ENCODE data around the gene DHRSX.

Gene DHRSX

GRCh38 chrX:2486476-2487133 is 14.2 kb downstream of the DHRSX start:
- peaks cover 12% of the 10 kb centered on the region for H3K79me1 ChIP-seq (ENCODE audit: low read depth, low read length)
- H3K14ac ChIP-seq (ENCODE audit: low read length), result no peak overlapping the region
- H4K8ac ChIP-seq (ENCODE audit: low read depth, low read length), result no peak overlapping the region
- H3K27me3 ChIP-seq (ENCODE audit: control insufficient read depth in 3 of 3, insufficient read depth in 3 of 3, low read depth in 1 of 3, low read length in 3 of 3), result no peaks in the 10 kb centered on the region
- WGBS, 2 donors (ENCODE audit: extremely low coverage in 2 of 2, insufficient read length in 2 of 2, insufficient replicate concordance in 1 of 2), result no CpG with 5 or more reads among the region's 29 CpGs
- peaks cover 0 to 3% of the 10 kb centered on the region in 2 donors for H3K9me3 ChIP-seq (replicated peaks in 1 of 2; ENCODE audit: control insufficient read depth in 2 of 2, insufficient read depth in 1 of 2, low read depth in 1 of 2, low read length in 2 of 2)
- peaks cover 30 to 70% of the 10 kb centered on the region in 2 donors for H3K36me3 ChIP-seq (replicated peaks in 1 of 2; ENCODE audit: control insufficient read depth in 2 of 2, insufficient read depth in 2 of 2, low read length in 2 of 2)
- H3K4me3 ChIP-seq (ENCODE audit: low read length in 2 of 2), result no peak overlapping the region
- no peak overlapping the region for H3K4ac ChIP-seq (ENCODE audit: low read length)
- H3K9ac ChIP-seq (ENCODE audit: low read depth, low read length, poor library complexity), result peak overlapping the region; percentile 27
- H2BK15ac ChIP-seq (ENCODE audit: low read length), result no peak overlapping the region
- H3K18ac ChIP-seq (ENCODE audit: low read length), result no peak overlapping the region
- no peak overlapping the region for H2BK12ac ChIP-seq (ENCODE audit: low read length)
- H4K91ac ChIP-seq (ENCODE audit: low read depth, low read length, poor library complexity), result no peak overlapping the region
- H3K23ac ChIP-seq (ENCODE audit: low read depth, low read length, poor library complexity), result no peak overlapping the region
- no peak overlapping the region for H2BK120ac ChIP-seq (ENCODE audit: low read depth, low read length)
- peaks cover 0 to 13% of the 10 kb centered on the region in 2 donors for H3K4me1 ChIP-seq (ENCODE audit: control insufficient read depth in 2 of 2, insufficient read depth in 1 of 2, low read depth in 1 of 2, low read length in 2 of 2)
- no peak overlapping the region for H2BK5ac ChIP-seq (ENCODE audit: low read length)
- no peak for DNase-seq (ENCODE audit: low spot score)
- H3K4me2 ChIP-seq (ENCODE audit: insufficient read depth, low read length, poor library complexity, severe bottlenecking), result no peak overlapping the region
- H2AK5ac ChIP-seq (ENCODE audit: low read depth, low read length), result no peak overlapping the region
- no peak overlapping the region for H3K27ac ChIP-seq (replicated peaks; ENCODE audit: low read length)
- H2AFZ ChIP-seq (ENCODE audit: low read length), result no peak overlapping the region

- WGBS, 2 donors (ENCODE audit: extremely low coverage in 2 of 2, insufficient read length in 2 of 2, insufficient replicate concordance in 1 of 2), result 100% methylated on average over 1 of the region's 10 CpGs; no CpG with 5 or more reads in 1 of the 2 donors
Observed at GRCh38 chrX:2485789-2486345, 14.9 kb downstream of the DHRSX start.

DNA sequence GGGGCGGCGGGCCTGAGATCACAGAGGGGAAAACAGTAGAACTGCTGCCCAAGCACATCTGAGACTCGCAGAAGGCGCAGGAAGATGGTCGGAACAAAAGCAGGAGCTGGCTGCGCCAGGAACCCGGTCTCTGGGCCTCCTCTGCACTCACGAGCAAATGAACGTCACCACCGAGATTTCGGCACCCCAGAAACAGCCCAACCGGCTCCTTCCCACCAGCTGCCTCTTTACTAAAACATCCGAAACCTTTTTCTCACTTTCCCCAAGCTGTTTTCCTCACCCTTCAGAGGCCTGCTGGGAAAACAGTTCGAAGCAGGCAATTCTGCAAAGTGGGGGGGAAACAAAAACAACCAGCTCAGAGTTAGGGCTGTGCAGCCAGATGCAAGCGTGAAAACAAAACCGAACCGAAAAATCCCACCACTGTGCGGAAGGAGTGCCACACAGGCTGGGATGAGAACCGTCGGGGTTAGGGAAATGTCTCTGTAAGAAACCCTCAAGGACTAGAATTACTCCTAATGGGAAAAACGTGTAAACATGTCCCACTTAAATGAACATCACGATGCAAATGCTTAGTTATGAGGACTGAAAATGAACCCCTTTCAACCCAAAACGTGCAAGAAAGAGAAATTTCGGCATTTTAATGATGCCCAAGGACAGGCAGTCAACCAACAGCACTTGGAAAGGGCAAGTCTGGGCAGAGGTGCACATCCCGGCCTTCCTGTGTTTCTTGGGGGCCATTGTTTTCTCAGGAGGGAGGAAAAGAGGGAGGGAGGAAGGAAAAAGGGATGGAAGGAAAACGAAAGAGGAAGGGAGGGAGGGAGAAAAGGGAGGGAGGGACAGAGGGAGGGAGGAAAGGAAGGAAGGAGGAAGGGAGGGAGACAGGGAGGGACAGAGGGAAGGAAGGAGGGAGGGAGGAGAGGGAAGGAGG is 15.8 kb downstream of the DHRSX start:
- Histone ChIP-seq H3K23ac (ENCODE audit: low read depth, low read length, poor library complexity) (no peak overlapping the region), H3K27me3 (ENCODE audit: control insufficient read depth in 3 of 3, insufficient read depth in 3 of 3, low read depth in 1 of 3, low read length in 3 of 3) (no peaks in the 10 kb centered on the region), H3K4ac (ENCODE audit: low read length) (no peak overlapping the region), H2BK120ac (ENCODE audit: low read depth, low read length) (no peak overlapping the region), H3K27ac (replicated peaks; ENCODE audit: low read length) (peak overlapping the region; percentile 69), H2BK5ac (ENCODE audit: low read length) (no peak overlapping the region), H3K4me2 (ENCODE audit: insufficient read depth, low read length, poor library complexity, severe bottlenecking) (no peak overlapping the region), H3K36me3 (replicated peaks in 1 of 2; ENCODE audit: control insufficient read depth in 2 of 2, insufficient read depth in 2 of 2, low read length in 2 of 2) (peaks cover 24 to 55% of the 10 kb centered on the region in 2 donors), H2AK5ac (ENCODE audit: low read depth, low read length) (peak overlapping the region; percentile 4), H4K91ac (ENCODE audit: low read depth, low read length, poor library complexity) (no peak overlapping the region), H3K4me1 (ENCODE audit: control insufficient read depth in 2 of 2, insufficient read depth in 1 of 2, low read depth in 1 of 2, low read length in 2 of 2) (peaks cover 0 to 13% of the 10 kb centered on the region in 2 donors), H2BK12ac (ENCODE audit: low read length) (no peak overlapping the region), H3K9me3 (replicated peaks in 1 of 2; ENCODE audit: control insufficient read depth in 2 of 2, insufficient read depth in 1 of 2, low read depth in 1 of 2, low read length in 2 of 2) (peaks cover 0 to 3% of the 10 kb centered on the region in 2 donors), H3K4me3 (ENCODE audit: low read length in 2 of 2) (no peak overlapping the region), H3K18ac (ENCODE audit: low read length) (peak overlapping the region; percentile 76), H2BK15ac (ENCODE audit: low read length) (no peak overlapping the region), H4K8ac (ENCODE audit: low read depth, low read length) (no peak overlapping the region), H2AFZ (ENCODE audit: low read length) (no peak overlapping the region), H3K14ac (ENCODE audit: low read length) (no peak overlapping the region), H3K79me1 (ENCODE audit: low read depth, low read length) (peaks cover 9% of the 10 kb centered on the region), H3K9ac (ENCODE audit: low read depth, low read length, poor library complexity) (no peak overlapping the region)
- no CpG with 5 or more reads among the region's 26 CpGs for WGBS, 2 donors (ENCODE audit: extremely low coverage in 2 of 2, insufficient read length in 2 of 2, insufficient replicate concordance in 1 of 2)
- DNase-seq (ENCODE audit: low spot score), result no peak

More at GRCh38 chrX:2485789-2486345, 14.9 kb downstream of the DHRSX start:
- Histone ChIP-seq H2BK5ac (ENCODE audit: low read length) (no peak overlapping the region), H3K9me3 (replicated peaks in 1 of 2; ENCODE audit: control insufficient read depth in 2 of 2, insufficient read depth in 1 of 2, low read depth in 1 of 2, low read length in 2 of 2) (peaks cover 0 to 3% of the 10 kb centered on the region in 2 donors), H2BK15ac (ENCODE audit: low read length) (no peak overlapping the region), H4K91ac (ENCODE audit: low read depth, low read length, poor library complexity) (no peak overlapping the region), H2AK5ac (ENCODE audit: low read depth, low read length) (no peak overlapping the region), H3K36me3 (replicated peaks in 1 of 2; ENCODE audit: control insufficient read depth in 2 of 2, insufficient read depth in 2 of 2, low read length in 2 of 2) (peaks cover 30 to 63% of the 10 kb centered on the region in 2 donors), H3K14ac (ENCODE audit: low read length) (no peak overlapping the region), H2AFZ (ENCODE audit: low read length) (no peak overlapping the region), H2BK120ac (ENCODE audit: low read depth, low read length) (no peak overlapping the region), H3K4me3 (ENCODE audit: low read length in 2 of 2) (no peak overlapping the region), H3K9ac (ENCODE audit: low read depth, low read length, poor library complexity) (no peak overlapping the region), H2BK12ac (ENCODE audit: low read length) (no peak overlapping the region), H3K23ac (ENCODE audit: low read depth, low read length, poor library complexity) (no peak overlapping the region), H4K8ac (ENCODE audit: low read depth, low read length) (no peak overlapping the region), H3K4me1 (ENCODE audit: control insufficient read depth in 2 of 2, insufficient read depth in 1 of 2, low read depth in 1 of 2, low read length in 2 of 2) (peaks cover 0 to 13% of the 10 kb centered on the region in 2 donors), H3K79me1 (ENCODE audit: low read depth, low read length) (peaks cover 12% of the 10 kb centered on the region), H3K27me3 (ENCODE audit: control insufficient read depth in 3 of 3, insufficient read depth in 3 of 3, low read depth in 1 of 3, low read length in 3 of 3) (no peaks in the 10 kb centered on the region), H3K4me2 (ENCODE audit: insufficient read depth, low read length, poor library complexity, severe bottlenecking) (no peak overlapping the region), H3K27ac (replicated peaks; ENCODE audit: low read length) (no peak overlapping the region), H3K4ac (ENCODE audit: low read length) (no peak overlapping the region), H3K18ac (ENCODE audit: low read length) (no peak overlapping the region)
- no peak for DNase-seq (ENCODE audit: low spot score)

DNA sequence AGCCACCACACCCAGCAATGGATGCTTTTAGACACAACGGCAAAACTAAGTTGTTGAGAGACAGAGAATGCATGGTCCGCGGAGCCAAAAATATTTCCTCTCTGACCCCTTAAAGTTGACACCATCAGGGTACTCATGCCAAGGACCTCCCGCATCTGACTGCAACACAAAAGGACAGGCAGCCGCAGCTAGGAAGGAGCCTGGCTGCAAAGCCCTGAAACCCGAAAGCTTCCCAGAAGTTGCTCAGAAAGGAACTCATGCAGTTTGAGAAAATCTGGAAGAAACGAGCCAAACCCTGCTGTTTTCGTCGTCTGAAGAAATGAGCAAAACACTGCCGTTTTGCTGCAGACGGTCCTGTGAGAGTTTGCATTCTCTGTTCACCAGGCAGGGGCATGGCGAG is 16.5 kb downstream of the DHRSX start:
- H3K9ac ChIP-seq (ENCODE audit: low read depth, low read length, poor library complexity), result no peak overlapping the region
- DNase-seq (ENCODE audit: low spot score), result no peak
- no peak overlapping the region for H3K4me3 ChIP-seq (ENCODE audit: low read length in 2 of 2)
- no peak overlapping the region for H2BK15ac ChIP-seq (ENCODE audit: low read length)
- H3K4me2 ChIP-seq (ENCODE audit: insufficient read depth, low read length, poor library complexity, severe bottlenecking), result no peak overlapping the region
- no CpG with 5 or more reads among the region's 12 CpGs for WGBS, 2 donors (ENCODE audit: extremely low coverage in 2 of 2, insufficient read length in 2 of 2, insufficient replicate concordance in 1 of 2)
- no peak overlapping the region for H2BK12ac ChIP-seq (ENCODE audit: low read length)
- no peak overlapping the region for H4K91ac ChIP-seq (ENCODE audit: low read depth, low read length, poor library complexity)
- H2BK5ac ChIP-seq (ENCODE audit: low read length), result no peak overlapping the region
- no peak overlapping the region for H2BK120ac ChIP-seq (ENCODE audit: low read depth, low read length)
- H2AK5ac ChIP-seq (ENCODE audit: low read depth, low read length), result peak overlapping the region; percentile 4
- peaks cover 0 to 2% of the 10 kb centered on the region in 2 donors for H3K9me3 ChIP-seq (replicated peaks in 1 of 2; ENCODE audit: control insufficient read depth in 2 of 2, insufficient read depth in 1 of 2, low read depth in 1 of 2, low read length in 2 of 2)
- H3K18ac ChIP-seq (ENCODE audit: low read length), result peak overlapping the region; percentile 76
- H3K27ac ChIP-seq (replicated peaks; ENCODE audit: low read length), result peak overlapping the region; percentile 69
- peaks cover 20 to 47% of the 10 kb centered on the region in 2 donors for H3K36me3 ChIP-seq (replicated peaks in 1 of 2; ENCODE audit: control insufficient read depth in 2 of 2, insufficient read depth in 2 of 2, low read length in 2 of 2)
- H3K4ac ChIP-seq (ENCODE audit: low read length), result no peak overlapping the region
- no peak overlapping the region for H3K23ac ChIP-seq (ENCODE audit: low read depth, low read length, poor library complexity)
- H4K8ac ChIP-seq (ENCODE audit: low read depth, low read length), result no peak overlapping the region
- H3K79me1 ChIP-seq (ENCODE audit: low read depth, low read length), result peaks cover 8% of the 10 kb centered on the region
- no peak overlapping the region for H2AFZ ChIP-seq (ENCODE audit: low read length)
- H3K14ac ChIP-seq (ENCODE audit: low read length), result no peak overlapping the region
- no peaks in the 10 kb centered on the region for H3K27me3 ChIP-seq (ENCODE audit: control insufficient read depth in 3 of 3, insufficient read depth in 3 of 3, low read depth in 1 of 3, low read length in 3 of 3)
- H3K4me1 ChIP-seq (ENCODE audit: control insufficient read depth in 2 of 2, insufficient read depth in 1 of 2, low read depth in 1 of 2, low read length in 2 of 2), result peaks cover 0 to 13% of the 10 kb centered on the region in 2 donors
